Caco-2 (cell line): ENCODE measurements around the gene PLEKHA8. TPM values are rescaled to one million over a fixed set of nuclear protein-coding genes. Genes with fewer than 3 reads are reported as not detected.

Experiments used
- BruUV-seq: library from RNA; stranded (reverse); fragments of 400-500 nt; replicated peaks from 2 replicates; lab custom pipeline; 2021; lab: Mats Ljungman, UMichigan
- CTCF ChIA-PET: fragments of 300-600 bp; sonication (Branson Sonifier 250); formaldehyde crosslinking; loops from one replicate; lab custom pipeline; 2022; ENCODE audit warnings: antibody characterized with exemption; lab: Charles Lee
- POLR2A ChIA-PET: fragments of 300-600 bp; sonication (Branson Sonifier 250); formaldehyde crosslinking; loops from one replicate; lab custom pipeline; 2022; ENCODE audit warnings: antibody characterized with exemption; lab: Charles Lee
- DNase-seq, 2 experiments: peaks; one replicate each; pipeline versions ENCODE4 v3.0.0 to v3.0.0-alpha.2; 2020 to 2022
- H3K27me3 ChIP-seq: replicated peaks from 2 replicates; pipeline ENCODE4 v1.6.0; 2011; ENCODE audit warnings: low read length; ENCODE audit not compliant: control insufficient read depth, insufficient read depth
- H3K36me3 ChIP-seq: 2 replicates; pipeline ENCODE4 v1.5.1; 2011; ENCODE audit warnings: low read length; ENCODE audit not compliant: control insufficient read depth, insufficient read depth
- H3K4me1 ChIP-seq: fragments of 250-450 bp; sonication (Bioruptor Pico); 2 replicates; pipeline ENCODE4 v1.5.1; 2020; ENCODE audit warnings: mild to moderate bottlenecking
- H3K4me3 ChIP-seq: 2 replicates; pipeline ENCODE4 v1.5.1; 2011; ENCODE audit warnings: low read depth, mild to moderate bottlenecking, control low read depth, low read length
- H3K9me3 ChIP-seq: fragments of 250-450 bp; sonication (Bioruptor Pico); 2 replicates; pipeline ENCODE4 v1.5.1; 2020; ENCODE audit warnings: mild to moderate bottlenecking, moderate library complexity
- H3K27ac Mint-ChIP-seq: one replicate; pipeline ENCODE4 v1.8.0; 2022; ENCODE audit warnings: mixed read lengths; ENCODE audit not compliant: unreplicated experiment
- H3K27me3 Mint-ChIP-seq: one replicate; pipeline ENCODE4 v1.8.0; 2022; ENCODE audit warnings: mixed read lengths; ENCODE audit not compliant: insufficient read depth, unreplicated experiment
- H3K36me3 Mint-ChIP-seq: one replicate; pipeline ENCODE4 v1.8.0; 2022; ENCODE audit warnings: mild to moderate bottlenecking, mixed read lengths; ENCODE audit not compliant: insufficient read depth, unreplicated experiment
- H3K4me1 Mint-ChIP-seq: one replicate; pipeline ENCODE4 v1.8.0; 2022; ENCODE audit warnings: low read depth, mixed read lengths; ENCODE audit not compliant: unreplicated experiment
- H3K4me3 Mint-ChIP-seq: one replicate; pipeline ENCODE4 v1.8.0; 2022; ENCODE audit warnings: mild to moderate bottlenecking, moderate library complexity, mixed read lengths; ENCODE audit not compliant: unreplicated experiment
- H3K9me3 Mint-ChIP-seq: one replicate; pipeline ENCODE4 v1.8.0; 2022; ENCODE audit warnings: mixed read lengths; ENCODE audit not compliant: unreplicated experiment
- intact Hi-C: fragments of 100-400 bp; cut with micrococcal nuclease; formaldehyde crosslinking; loops from one replicate; pipeline ENCODE4 v1.10.0; 2022; ENCODE audit not compliant: unreplicated experiment
- total RNA-seq: library from RNA; stranded (reverse); gene quantifications from 2 replicates; pipeline ENCODE4 v1.2.3, GENCODE V29; 2022
- TF ChIP-seq, protein P1 (sequence below), 2 experiments: fragments of 200-600 bp in 1 of 2; IDR thresholded peaks; 1 replicate in 1 of 2; 2 replicates in 1 of 2; pipeline versions ENCODE4 v1.5.1 to v1.8.0; 2011 to 2022; ENCODE audit warnings: antibody characterized with exemption in 1 of 2, control low read depth in 1 of 2, inconsistent platforms in 1 of 2, low read depth in 1 of 2, low read length in 1 of 2, mild to moderate bottlenecking in 1 of 2, moderate library complexity in 1 of 2; ENCODE audit not compliant: insufficient read depth in 1 of 2, severe bottlenecking in 1 of 2, unreplicated experiment in 1 of 2

PLEKHA8 gene
- total RNA-seq, 1 experiment from 2014 or later: 32.5 TPM

GRCh38 chr7:30178748-30179436, 150.7 kb downstream of the PLEKHA8 start:
- Mint-ChIP-seq H3K27ac (no peak overlapping the region), H3K36me3 (no peaks in the 10 kb centered on the region), H3K27me3 (no peaks in the 10 kb centered on the region), H3K4me1 (no peaks in the 10 kb centered on the region), H3K4me3 (no peak overlapping the region), H3K9me3 (no peaks in the 10 kb centered on the region)
- no peak overlapping the region for H3K4me3 ChIP-seq
- no peak for DNase-seq
- TF ChIP-seq, protein P1, sequence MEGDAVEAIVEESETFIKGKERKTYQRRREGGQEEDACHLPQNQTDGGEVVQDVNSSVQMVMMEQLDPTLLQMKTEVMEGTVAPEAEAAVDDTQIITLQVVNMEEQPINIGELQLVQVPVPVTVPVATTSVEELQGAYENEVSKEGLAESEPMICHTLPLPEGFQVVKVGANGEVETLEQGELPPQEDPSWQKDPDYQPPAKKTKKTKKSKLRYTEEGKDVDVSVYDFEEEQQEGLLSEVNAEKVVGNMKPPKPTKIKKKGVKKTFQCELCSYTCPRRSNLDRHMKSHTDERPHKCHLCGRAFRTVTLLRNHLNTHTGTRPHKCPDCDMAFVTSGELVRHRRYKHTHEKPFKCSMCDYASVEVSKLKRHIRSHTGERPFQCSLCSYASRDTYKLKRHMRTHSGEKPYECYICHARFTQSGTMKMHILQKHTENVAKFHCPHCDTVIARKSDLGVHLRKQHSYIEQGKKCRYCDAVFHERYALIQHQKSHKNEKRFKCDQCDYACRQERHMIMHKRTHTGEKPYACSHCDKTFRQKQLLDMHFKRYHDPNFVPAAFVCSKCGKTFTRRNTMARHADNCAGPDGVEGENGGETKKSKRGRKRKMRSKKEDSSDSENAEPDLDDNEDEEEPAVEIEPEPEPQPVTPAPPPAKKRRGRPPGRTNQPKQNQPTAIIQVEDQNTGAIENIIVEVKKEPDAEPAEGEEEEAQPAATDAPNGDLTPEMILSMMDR (IDR thresholded peaks at IDR 0.05; ENCODE audit: insufficient read depth in 1 of 2, low read depth in 1 of 2, low read length in 1 of 2, severe bottlenecking in 1 of 2, unreplicated experiment in 1 of 2): no peak
- no TSS peak for BruUV-seq
- ChIA-PET POLR2A (no interaction called here), CTCF (no interaction called here)
- intact Hi-C loops: no loop called here
- H3K4me1 ChIP-seq: no peaks in the 10 kb centered on the region
- no peaks in the 10 kb centered on the region; the same call in 1 of the 2 replicates for H3K9me3 ChIP-seq
- H3K27me3 ChIP-seq: no peaks in the 10 kb centered on the region
- H3K36me3 ChIP-seq: no peaks in the 10 kb centered on the region

Other genes starting within 250 kb of the PLEKHA8 start
- gene WIPF3, start 221.9 kb upstream of the PLEKHA8 start, total RNA-seq: 1.1 and 1.2 TPM in 2 replicates
- 90.2 and 92.9 TPM in 2 replicates for gene SCRN1, start 38.6 kb upstream of the PLEKHA8 start, total RNA-seq
- 17.5 and 20.3 TPM in 2 replicates for gene FKBP14, start 1.7 kb upstream of the PLEKHA8 start, total RNA-seq
- 2.2 and 2.3 TPM in 2 replicates for gene MTURN, start 106.6 kb downstream of the PLEKHA8 start, total RNA-seq